ENCODE data around the gene SHOC1. TPM values are rescaled to one million over a fixed set of nuclear protein-coding genes. Genes with fewer than 3 reads are reported as not detected.

Gene SHOC1
- total and polyA plus RNA-seq, 2 of the 13 experiments (the other 11 are each of a cell fraction or from before 2014, with no cell fraction given), result not detected

- DNase-seq (ENCODE audit: low spot score), result no peak
- BruUV-seq (replicated peaks), result no TSS peak
- no peaks in the 10 kb centered on the region for H3K27me3 ChIP-seq (ENCODE audit: control insufficient read depth in 1 of 2, insufficient read depth in 2 of 2, low read length in 2 of 2)
- no peak for FAIRE-seq
- no peaks in the 10 kb centered on the region for H3K9me3 ChIP-seq (ENCODE audit: low read length)
- ChIA-PET POLR2A (no interaction called here), CTCF (ENCODE audit: low intra/inter-chr PET ratio, low total read pairs) (no interaction called here)
- no peak overlapping the region for H3K27ac ChIP-seq (ENCODE audit: extremely low read length, insufficient read depth, low read length)
- H3K9ac ChIP-seq (ENCODE audit: insufficient read depth, low read depth, low read length), result no peak overlapping the region
- ATAC-seq, result no peak
- in situ Hi-C loops (cut with HindIII; ENCODE audit: extremely low pct_ligation_motif_present, low pct_unique_long_range_greater_than_20kb) (no loop called here), intact Hi-C loops (cut with micrococcal nuclease; ENCODE audit: unreplicated experiment) (no loop called here)
- no peak overlapping the region for H3K4me3 ChIP-seq (replicated peaks in 1 of 3; ENCODE audit: insufficient read depth in 1 of 3, low read depth in 2 of 3, low read length in 3 of 3)
- no peak overlapping the region for H2AFZ ChIP-seq (ENCODE audit: low read length)
- no peaks in the 10 kb centered on the region for H4K20me1 ChIP-seq (ENCODE audit: insufficient read depth, low read length)
- no peaks in the 10 kb centered on the region for H3K36me3 ChIP-seq (replicated peaks in 1 of 2; ENCODE audit: control insufficient read depth in 1 of 2, insufficient read depth in 2 of 2, low read length in 2 of 2)
- 39% methylated on average over 3 of the region's 3 CpGs for WGBS (ENCODE audit: low lambda C conversion rate)
- no peaks in the 10 kb centered on the region for H3K4me1 ChIP-seq (ENCODE audit: insufficient read depth, low read length)
- TF ChIP-seq HCFC1 (IDR thresholded peaks at IDR 0.05; ENCODE audit: low read depth, low read length), result no peak
- TF ChIP-seq RORA (CRISPR knock-in tag; IDR thresholded peaks at IDR 0.05), result no peak
- TF ChIP-seq ZNF850 (CRISPR knock-in tag; conservative IDR thresholded peaks at IDR 0.05), result no peak
- no peak for TF ChIP-seq ZNF530 (CRISPR knock-in tag; IDR thresholded peaks at IDR 0.05; ENCODE audit: low read depth)
- no peak for TF ChIP-seq TCF7L2 (IDR thresholded peaks at IDR 0.05; ENCODE audit: low read depth, low read length)
- TF ChIP-seq SUZ12 (IDR thresholded peaks at IDR 0.05; ENCODE audit: low read depth, low read length), result no peak
- TF ChIP-seq, protein P1, sequence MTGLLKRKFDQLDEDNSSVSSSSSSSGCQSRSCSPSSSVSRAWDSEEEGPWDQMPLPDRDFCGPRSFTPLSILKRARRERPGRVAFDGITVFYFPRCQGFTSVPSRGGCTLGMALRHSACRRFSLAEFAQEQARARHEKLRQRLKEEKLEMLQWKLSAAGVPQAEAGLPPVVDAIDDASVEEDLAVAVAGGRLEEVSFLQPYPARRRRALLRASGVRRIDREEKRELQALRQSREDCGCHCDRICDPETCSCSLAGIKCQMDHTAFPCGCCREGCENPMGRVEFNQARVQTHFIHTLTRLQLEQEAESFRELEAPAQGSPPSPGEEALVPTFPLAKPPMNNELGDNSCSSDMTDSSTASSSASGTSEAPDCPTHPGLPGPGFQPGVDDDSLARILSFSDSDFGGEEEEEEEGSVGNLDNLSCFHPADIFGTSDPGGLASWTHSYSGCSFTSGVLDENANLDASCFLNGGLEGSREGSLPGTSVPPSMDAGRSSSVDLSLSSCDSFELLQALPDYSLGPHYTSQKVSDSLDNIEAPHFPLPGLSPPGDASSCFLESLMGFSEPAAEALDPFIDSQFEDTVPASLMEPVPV (CRISPR knock-in tag; IDR thresholded peaks at IDR 0.05), result no peak
- no peak for TF ChIP-seq ZNF562 (CRISPR knock-in tag; IDR thresholded peaks at IDR 0.05; ENCODE audit: borderline replicate concordance)
- TF ChIP-seq, protein P2, sequence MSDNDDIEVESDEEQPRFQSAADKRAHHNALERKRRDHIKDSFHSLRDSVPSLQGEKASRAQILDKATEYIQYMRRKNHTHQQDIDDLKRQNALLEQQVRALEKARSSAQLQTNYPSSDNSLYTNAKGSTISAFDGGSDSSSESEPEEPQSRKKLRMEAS (IDR thresholded peaks at IDR 0.05), result no peak
- TF ChIP-seq SRF (IDR thresholded peaks at IDR 0.05; ENCODE audit: low read depth, low read length), result no peak
- TF ChIP-seq NR1H2 (CRISPR knock-in tag; IDR thresholded peaks at IDR 0.05; ENCODE audit: borderline replicate concordance, low read depth), result no peak
- TF ChIP-seq KDM1A (CRISPR knock-in tag; IDR thresholded peaks at IDR 0.05), result no peak
- TF ChIP-seq ZNF570 (CRISPR knock-in tag; IDR thresholded peaks at IDR 0.05; ENCODE audit: borderline replicate concordance), result no peak
- TF ChIP-seq KAT8 (CRISPR knock-in tag; IDR thresholded peaks at IDR 0.05), result no peak
- TF ChIP-seq MZF1 (CRISPR knock-in tag; IDR thresholded peaks at IDR 0.05; ENCODE audit: borderline replicate concordance), result no peak
- no peak overlapping the region for H3K4me2 ChIP-seq (ENCODE audit: low read depth, low read length)
- no peaks in the 10 kb centered on the region for H3K79me2 ChIP-seq (ENCODE audit: insufficient read depth, low read length)
Observed at GRCh38 chr9:111812337-111812736, 17.6 kb upstream of the SHOC1 start.

Measured in HepG2 (cell line).